Endothelial cell of umbilical vein (primary cell): Measurements from ENCODE around the gene ZNF678. TPM values are rescaled to one million over a fixed set of nuclear protein-coding genes. Genes with fewer than 3 reads are reported as not detected.

Experiments
- BruUV-seq: library from RNA; stranded (reverse); fragments of 400-500 nt; replicated peaks from 2 replicates; lab custom pipeline; 2021; lab: Mats Ljungman, UMichigan
- CTCF ChIA-PET: fragments of 300-600, 350-600 bp; sonication (Branson Sonifier 250); formaldehyde crosslinking; loops from one replicate; lab custom pipeline; 2021; ENCODE audit warnings: antibody characterized with exemption, inconsistent platforms; lab: Charles Lee
- POLR2A ChIA-PET: fragments of 300-600, 350-600 bp; sonication (Branson Sonifier 250); formaldehyde crosslinking; loops from one replicate; lab custom pipeline; 2021; ENCODE audit warnings: antibody characterized with exemption, inconsistent platforms; lab: Charles Lee
- DNase-seq: peaks from one replicate; pipeline ENCODE4 v3.0.0-alpha.2; 2011; ENCODE audit warnings: low read depth, low spot score
- FAIRE-seq: peaks from 2 replicates; lab custom pipeline; 2011; peaks lifted over from hg19 to GRCh38; lab: Jason Lieb, UNC
- H2AFZ ChIP-seq: 2 replicates; pipeline ENCODE4 v1.6.0; 2012; ENCODE audit warnings: low read depth, low read length, control low read depth, inconsistent platforms
- H3K27ac ChIP-seq: 2 replicates; pipeline ENCODE4 v1.5.1; 2011; ENCODE audit warnings: low read depth, mild to moderate bottlenecking, control low read depth, low read length, moderate library complexity; ENCODE audit not compliant: insufficient read depth
- H3K27me3 ChIP-seq, 2 experiments: 2 replicates each; pipeline versions ENCODE4 v1.6.0 to v1.6.1; 2011; ENCODE audit warnings: low read length in 2 of 2, mixed read lengths in 1 of 2; ENCODE audit not compliant: control insufficient read depth in 2 of 2, insufficient read depth in 2 of 2
- H3K36me3 ChIP-seq, 2 experiments: 2 replicates in 1 of 2; 3 replicates in 1 of 2; pipeline ENCODE4 v1.5.1; 2011; ENCODE audit warnings: low read length in 2 of 2, mild to moderate bottlenecking in 1 of 2, moderate library complexity in 1 of 2; ENCODE audit not compliant: control insufficient read depth in 2 of 2, insufficient read depth in 2 of 2; ENCODE audit errors: extremely low read depth in 1 of 2
- H3K4me1 ChIP-seq: 3 replicates; pipeline ENCODE4 v1.5.1; 2011; ENCODE audit warnings: mild to moderate bottlenecking, low read length; ENCODE audit not compliant: control insufficient read depth, insufficient read depth; ENCODE audit errors: extremely low read depth
- H3K4me2 ChIP-seq: 2 replicates; pipeline ENCODE4 v1.6.1; 2011; ENCODE audit warnings: low read length, control low read depth, mixed read lengths; ENCODE audit not compliant: insufficient read depth
- H3K4me3 ChIP-seq, 3 experiments: fragments of 200-600 bp in 1 of 3; sonication (generic), shearing (Covaris generic) in 1 of 3; replicated peaks in 1 of 3; 2 replicates each; pipeline ENCODE4 v1.5.1; 2011 to 2016; ENCODE audit warnings: control low read depth in 3 of 3, low read length in 3 of 3, mild to moderate bottlenecking in 2 of 3, inconsistent platforms in 1 of 3, low read depth in 1 of 3, moderate library complexity in 1 of 3; ENCODE audit not compliant: insufficient read depth in 1 of 3
- H3K79me2 ChIP-seq: 2 replicates; pipeline ENCODE4 v1.6.0; 2012; ENCODE audit warnings: low read length, inconsistent platforms; ENCODE audit not compliant: control insufficient read depth, insufficient read depth
- H3K9ac ChIP-seq: replicated peaks from 2 replicates; pipeline ENCODE3; 2011; ENCODE audit warnings: low read length, control low read depth; ENCODE audit not compliant: insufficient read depth; ENCODE audit errors: extremely low read depth
- H3K9me1 ChIP-seq: replicated peaks from 3 replicates; pipeline ENCODE4 v1.6.0; 2011; ENCODE audit warnings: mild to moderate bottlenecking, low read length; ENCODE audit not compliant: control insufficient read depth, insufficient read depth; ENCODE audit errors: extremely low read depth
- H3K9me3 ChIP-seq: replicated peaks from 2 replicates; pipeline ENCODE4 v1.5.1; 2012; ENCODE audit warnings: low read length, inconsistent platforms; ENCODE audit not compliant: control insufficient read depth, insufficient read depth
- H4K20me1 ChIP-seq: replicated peaks from 2 replicates; pipeline ENCODE3; 2011; ENCODE audit warnings: mild to moderate bottlenecking, low read length; ENCODE audit not compliant: control insufficient read depth, insufficient read depth; ENCODE audit errors: extremely low read depth
- CTCF ChIP-seq, 2 donors: IDR thresholded peaks; 1 replicate in 1 of 2; 2 replicates in 1 of 2; pipeline ENCODE4 v1.5.1; 2011; ENCODE audit warnings: low read length in 2 of 2, mild to moderate bottlenecking in 2 of 2, moderate library complexity in 2 of 2, control low read depth in 1 of 2, inconsistent platforms in 1 of 2, low read depth in 1 of 2; ENCODE audit not compliant: insufficient read depth in 1 of 2; ENCODE audit errors: extremely low read depth in 1 of 2
- EZH2 ChIP-seq: IDR thresholded peaks from 2 replicates; pipeline ENCODE4 v1.6.1; 2012; ENCODE audit warnings: borderline replicate concordance, low read depth, mild to moderate bottlenecking, moderate library complexity, low read length, inconsistent platforms; ENCODE audit not compliant: severe bottlenecking
- FOS ChIP-seq: IDR thresholded peaks from 2 replicates; pipeline ENCODE4 v1.6.1; 2011; ENCODE audit warnings: mild to moderate bottlenecking, low read length, moderate library complexity, borderline replicate concordance; ENCODE audit not compliant: insufficient read depth
- GATA2 ChIP-seq: IDR thresholded peaks from 2 replicates; pipeline ENCODE4 v1.7.0; 2011; ENCODE audit warnings: low read depth, mild to moderate bottlenecking, moderate library complexity, mixed read lengths, low read length; ENCODE audit not compliant: insufficient read length, insufficient read depth
- JUN ChIP-seq: IDR thresholded peaks from 2 replicates; pipeline ENCODE4 v1.6.1; 2011; ENCODE audit warnings: borderline replicate concordance, low read depth; ENCODE audit not compliant: insufficient read length, insufficient read depth
- MAX ChIP-seq: IDR thresholded peaks from 2 replicates; pipeline ENCODE4 v1.6.1; 2011; ENCODE audit not compliant: insufficient read depth, insufficient read length
- MYC ChIP-seq: IDR thresholded peaks from one replicate; pipeline ENCODE4 v1.6.1; 2011; ENCODE audit warnings: mild to moderate bottlenecking, low read depth, low read length
- POLR2A ChIP-seq: IDR thresholded peaks from 2 replicates; pipeline ENCODE4 v1.6.1; 2012; ENCODE audit warnings: low read depth, mild to moderate bottlenecking, control low read depth, low read length
- POLR2AphosphoS5 ChIP-seq: IDR thresholded peaks from 2 replicates; pipeline ENCODE4 v1.6.1; 2012; ENCODE audit warnings: low read depth, mild to moderate bottlenecking, control low read depth, low read length, moderate library complexity; ENCODE audit not compliant: insufficient read depth
- dilution Hi-C: fragments of 300-500 bp; cut with MboI; formaldehyde crosslinking; loops from one replicate; pipeline ENCODE4 v1.15.0; 2019; ENCODE audit warnings: low sequenced_read_pairs; ENCODE audit not compliant: extremely low pct_ligation_motif_present
- intact Hi-C: fragments of 100-400 bp; cut with micrococcal nuclease; formaldehyde crosslinking; loops from one replicate; pipeline ENCODE4 v1.10.0; 2022
- polyA plus RNA-seq, 4 experiments: library from polyadenylated mRNA; depleted of rRNA in 3 of 4; stranded (reverse) in 3 of 4; unstranded in 1 of 4; fragments of >200 nt; gene quantifications; 2 replicates each; pipeline versions ENCODE4 v1.2.1 to v1.2.3, GENCODE V29; 2011 to 2012; ENCODE audit warnings: missing spikeins in 1 of 4
- total RNA-seq: library from RNA; stranded (reverse); gene quantifications from 2 replicates; pipeline ENCODE4 v1.2.3, GENCODE V29; 2021

The ZNF678 gene
- total and polyA plus RNA-seq, 2 donors (not counting 3 experiments of a cell fraction or from before 2014, with no cell fraction given) = 2.1 to 7.7 TPM

- dilution Hi-C loops = no loop called here
- no peak for FAIRE-seq
- no peaks in the 10 kb centered on the region for H4K20me1 ChIP-seq
- no peak overlapping the region for H2AFZ ChIP-seq
- no peaks in the 10 kb centered on the region for H3K36me3 ChIP-seq
- H3K4me1 ChIP-seq = peaks cover 5% of the 10 kb centered on the region
- no peaks in the 10 kb centered on the region for H3K9me1 ChIP-seq
- no peak overlapping the region for H3K4me2 ChIP-seq
- no peaks in the 10 kb centered on the region for H3K9me3 ChIP-seq
- no peak overlapping the region for H3K4me3 ChIP-seq
- no peak for DNase-seq
- ChIA-PET POLR2A (no interaction called here), CTCF (interaction anchor here (3.5 kb wide), 1 partner anchor 20 kb away, joined by 27 read pairs; no protein-coding TSS in a partner anchor)
- TF ChIP-seq EZH2 = no peak
- no peak for TF ChIP-seq POLR2A
- TF ChIP-seq CTCF (IDR thresholded peaks at IDR 0.05; ENCODE audit: extremely low read depth in 1 of 2, insufficient read depth in 1 of 2, low read depth in 1 of 2, low read length in 2 of 2) = no peak
- no peak for TF ChIP-seq GATA2
- TF ChIP-seq MAX = no peak
- TF ChIP-seq MYC = no peak
- no peak for TF ChIP-seq POLR2AphosphoS5
- TF ChIP-seq FOS = no peak
- no peak for TF ChIP-seq JUN
- H3K9ac ChIP-seq = no peak overlapping the region
- no peak overlapping the region for H3K27ac ChIP-seq
- peaks cover 14% of the 10 kb centered on the region for H3K79me2 ChIP-seq
- BruUV-seq = no TSS peak
- intact Hi-C loops = loop anchor here (2.0 to 10.0 kb wide), 2 partner anchors 169 to 523 kb away; partner anchors contain the start of gene ARF1
- peaks cover 33 to 42% of the 10 kb centered on the region in 2 experiments for H3K27me3 ChIP-seq
Observed at GRCh38 chr1:227562037-227562436, 1.3 kb upstream of the ZNF678 start.
